ENCODE data around the gene DDR1.

- no peak for TF ChIP-seq CTCF (IDR thresholded peaks at IDR 0.05)
- no peak for TF ChIP-seq POLR2AphosphoS5 (IDR thresholded peaks at IDR 0.05)
Measured at GRCh38 chr6:30891816-30892538, 7.7 kb downstream of the DDR1 start.
